H1 (cell line): Measurements from ENCODE around the gene C20orf202. TPM values are rescaled to one million over a fixed set of nuclear protein-coding genes. Genes with fewer than 3 reads are reported as not detected.
A peak's percentile ranks its signal among the peaks of the same experiment; 100 is the strongest.

Experiments
- CTCF ChIA-PET: fragments of 300-600 bp; sonication (Branson Sonifier 250); formaldehyde crosslinking; loops from one replicate; lab custom pipeline; 2021; ENCODE audit not compliant: partially characterized antibody; lab: Charles Lee
- POLR2A ChIA-PET: fragments of 300-600 bp; sonication (Branson Sonifier 250); formaldehyde crosslinking; loops from one replicate; lab custom pipeline; 2021; ENCODE audit warnings: inconsistent platforms; ENCODE audit not compliant: partially characterized antibody; lab: Charles Lee
- DNase-seq, 2 experiments: peaks; one replicate each; pipeline versions ENCODE4 v3.0.0 to v3.0.0-alpha.2; 2010 to 2022; ENCODE audit warnings: low spot score in 2 of 2, low read depth in 1 of 2, mixed read lengths in 1 of 2
- FAIRE-seq: peaks from 2 replicates; lab custom pipeline; 2011; peaks lifted over from hg19 to GRCh38; lab: Jason Lieb, UNC
- H2AFZ ChIP-seq: 2 replicates; pipeline ENCODE4 v1.8.1; 2012; ENCODE audit warnings: low read length, inconsistent platforms
- H2AK5ac ChIP-seq: 2 replicates; pipeline ENCODE4 v1.6.1; 2013; ENCODE audit warnings: low read depth, low read length
- H2BK120ac ChIP-seq: replicated peaks from 2 replicates; pipeline ENCODE3; 2013; ENCODE audit warnings: low read depth, low read length, inconsistent platforms
- H2BK12ac ChIP-seq: 2 replicates; pipeline ENCODE4 v1.6.1; 2013; ENCODE audit warnings: low read depth, low read length
- H2BK15ac ChIP-seq: 2 replicates; pipeline ENCODE4 v1.6.1; 2013; ENCODE audit warnings: low read length
- H2BK20ac ChIP-seq: 2 replicates; pipeline ENCODE4 v1.6.1; 2013; ENCODE audit warnings: low read length
- H2BK5ac ChIP-seq: 2 replicates; pipeline ENCODE4 v1.6.1; 2013; ENCODE audit warnings: low read depth, low read length
- H3K14ac ChIP-seq: 2 replicates; pipeline ENCODE4 v1.6.1; 2013; ENCODE audit warnings: inconsistent platforms; ENCODE audit not compliant: insufficient read length
- H3K18ac ChIP-seq: 2 replicates; pipeline ENCODE4 v1.6.1; 2013; ENCODE audit warnings: low read length; ENCODE audit errors: extremely low read depth
- H3K23ac ChIP-seq: 2 replicates; pipeline ENCODE4 v1.6.1; 2013; ENCODE audit warnings: inconsistent platforms; ENCODE audit not compliant: insufficient read length
- H3K23me2 ChIP-seq: 2 replicates; pipeline ENCODE4 v1.6.1; 2013; ENCODE audit warnings: low read depth, low read length
- H3K27ac ChIP-seq: 2 replicates; pipeline ENCODE4 v1.6.1; 2011; ENCODE audit warnings: low read depth, low read length, inconsistent platforms
- H3K27me3 ChIP-seq, 4 experiments: replicated peaks in 1 of 4; 1 replicate in 1 of 4; 2 replicates in 3 of 4; pipeline versions ENCODE4 v1.6.1 to v1.8.1; 2011 to 2013; ENCODE audit warnings: low read length in 3 of 4, mild to moderate bottlenecking in 3 of 4, inconsistent platforms in 2 of 4, mixed read lengths in 2 of 4, moderate library complexity in 1 of 4; ENCODE audit not compliant: control insufficient read depth in 3 of 4, insufficient read depth in 3 of 4; ENCODE audit errors: extremely low read depth in 1 of 4
- H3K36me3 ChIP-seq, 4 experiments: 2 replicates each; pipeline versions ENCODE4 v1.6.1 to v1.8.1; 2011 to 2013; ENCODE audit warnings: mild to moderate bottlenecking in 4 of 4, low read length in 3 of 4, moderate library complexity in 2 of 4, control low read depth in 1 of 4, inconsistent platforms in 1 of 4; ENCODE audit not compliant: insufficient read depth in 4 of 4, control insufficient read depth in 2 of 4
- H3K4ac ChIP-seq: replicated peaks from 2 replicates; pipeline ENCODE3; 2013; ENCODE audit warnings: low read length, low read depth, mixed read lengths, inconsistent platforms; ENCODE audit not compliant: insufficient read length
- H3K4me1 ChIP-seq, 4 experiments: replicated peaks in 1 of 4; 1 replicate in 1 of 4; 2 replicates in 3 of 4; pipeline versions ENCODE4 v1.6.1 to v1.8.1; 2011 to 2013; ENCODE audit warnings: low read length in 3 of 4, inconsistent platforms in 2 of 4, mixed read lengths in 1 of 4; ENCODE audit not compliant: insufficient read depth in 4 of 4, control insufficient read depth in 3 of 4
- H3K4me2 ChIP-seq, 2 experiments: 2 replicates each; pipeline versions ENCODE4 v1.6.1 to v1.8.1; 2011 to 2013; ENCODE audit warnings: low read depth in 2 of 2, low read length in 2 of 2, control low read depth in 1 of 2, inconsistent platforms in 1 of 2, mild to moderate bottlenecking in 1 of 2; ENCODE audit not compliant: insufficient read depth in 1 of 2
- H3K4me3 ChIP-seq, 4 experiments: fragments of 200-600, 300-600 bp in 1 of 4; sonication (generic), shearing (Covaris generic), sonication (Bioruptor Twin) in 1 of 4; 2 replicates each; pipeline versions ENCODE4 v1.5.1 to v1.8.1; 2011 to 2016; ENCODE audit warnings: low read length in 4 of 4, low read depth in 3 of 4, control low read depth in 2 of 4, inconsistent platforms in 2 of 4, mild to moderate bottlenecking in 2 of 4, mixed read lengths in 1 of 4, moderate library complexity in 1 of 4; ENCODE audit not compliant: insufficient read depth in 2 of 4; ENCODE audit errors: extremely low read depth in 1 of 4
- H3K56ac ChIP-seq: replicated peaks from 2 replicates; pipeline ENCODE3; 2013; ENCODE audit warnings: low read depth, mild to moderate bottlenecking, mixed read lengths, low read length, inconsistent platforms; ENCODE audit not compliant: insufficient read length
- H3K79me1 ChIP-seq: 2 replicates; pipeline ENCODE4 v1.6.1; 2013; ENCODE audit warnings: low read depth, low read length, control low read depth
- H3K79me2 ChIP-seq, 2 experiments: 2 replicates each; pipeline versions ENCODE4 v1.6.1 to v1.8.1; 2012 to 2013; ENCODE audit warnings: low read length in 2 of 2, mild to moderate bottlenecking in 2 of 2, inconsistent platforms in 1 of 2; ENCODE audit not compliant: insufficient read depth in 2 of 2, control insufficient read depth in 1 of 2
- H3K9ac ChIP-seq, 4 experiments: replicated peaks in 1 of 4; 1 replicate in 1 of 4; 2 replicates in 3 of 4; pipeline versions ENCODE4 v1.6.1 to v1.8.1; 2011 to 2013; ENCODE audit warnings: low read depth in 3 of 4, low read length in 3 of 4, control low read depth in 2 of 4, mild to moderate bottlenecking in 2 of 4, moderate library complexity in 2 of 4, inconsistent platforms in 1 of 4; ENCODE audit errors: extremely low read depth in 1 of 4
- H3K9me3 ChIP-seq, 2 experiments: 2 replicates each; pipeline versions ENCODE4 v1.6.1 to v1.8.1; 2012 to 2013; ENCODE audit warnings: mild to moderate bottlenecking in 2 of 2, moderate library complexity in 2 of 2, control low read depth in 1 of 2, inconsistent platforms in 1 of 2, low read depth in 1 of 2, low read length in 1 of 2, mixed read lengths in 1 of 2; ENCODE audit not compliant: insufficient read depth in 2 of 2
- H4K20me1 ChIP-seq, 2 experiments: replicated peaks in 1 of 2; 2 replicates each; pipeline versions ENCODE3 to v1.8.1; 2011 to 2013; ENCODE audit warnings: inconsistent platforms in 2 of 2, low read length in 2 of 2, mild to moderate bottlenecking in 1 of 2; ENCODE audit not compliant: insufficient read depth in 2 of 2, control insufficient read depth in 1 of 2
- H4K5ac ChIP-seq: 2 replicates; pipeline ENCODE4 v1.6.1; 2013; ENCODE audit warnings: low read length, low read depth, mixed read lengths, inconsistent platforms; ENCODE audit not compliant: insufficient read length
- H4K8ac ChIP-seq: 2 replicates; pipeline ENCODE4 v1.8.0; 2013; ENCODE audit warnings: mild to moderate bottlenecking, moderate library complexity, low read length, inconsistent platforms; ENCODE audit not compliant: insufficient read depth; ENCODE audit errors: extremely low read depth
- H4K91ac ChIP-seq: replicated peaks from 2 replicates; pipeline ENCODE3; 2013; ENCODE audit warnings: low read length, mixed read lengths, inconsistent platforms; ENCODE audit not compliant: insufficient read length
- BCL11A ChIP-seq, 2 experiments: IDR thresholded peaks; one replicate each; pipeline ENCODE4 v1.6.1; 2011; ENCODE audit warnings: low read depth in 2 of 2, low read length in 2 of 2, mild to moderate bottlenecking in 2 of 2
- CHD2 ChIP-seq: IDR thresholded peaks from 2 replicates; pipeline ENCODE4 v1.6.1; 2012; ENCODE audit warnings: low read length, improper control_type of control experiment
- CREB1 ChIP-seq: IDR thresholded peaks from 2 replicates; pipeline ENCODE4 v1.6.1; 2012; ENCODE audit warnings: inconsistent platforms
- CTBP2 ChIP-seq: IDR thresholded peaks from 2 replicates; pipeline ENCODE4 v1.7.0; 2011; ENCODE audit warnings: borderline replicate concordance, mild to moderate bottlenecking, moderate library complexity, mixed read lengths, low read length; ENCODE audit not compliant: insufficient read depth, insufficient read length
- HDAC2 ChIP-seq, 2 experiments: fragments of 300-600 bp in 1 of 2; sonication (generic) in 1 of 2; IDR thresholded peaks; 2 replicates each; pipeline ENCODE4 v1.6.1; 2011 to 2012; ENCODE audit warnings: low read depth in 2 of 2, low read length in 2 of 2, mild to moderate bottlenecking in 2 of 2, moderate library complexity in 2 of 2, borderline replicate concordance in 1 of 2, inconsistent platforms in 1 of 2
- JUND ChIP-seq: IDR thresholded peaks from 2 replicates; pipeline ENCODE4 v1.6.1; 2011; ENCODE audit warnings: mild to moderate bottlenecking, improper control_type of control experiment, low read length
- KDM4A ChIP-seq: IDR thresholded peaks from one replicate; pipeline ENCODE4 v1.7.1; 2012; ENCODE audit warnings: low read depth, mild to moderate bottlenecking, moderate library complexity, low read length, inconsistent platforms; ENCODE audit not compliant: severe bottlenecking
- NANOG ChIP-seq: IDR thresholded peaks from 2 replicates; pipeline ENCODE4 v1.6.1; 2011; ENCODE audit warnings: low read length, low read depth, mild to moderate bottlenecking, inconsistent platforms; ENCODE audit not compliant: insufficient read depth, poor library complexity, severe bottlenecking
- POLR2A ChIP-seq, 2 experiments: IDR thresholded peaks; 1 replicate in 1 of 2; 2 replicates in 1 of 2; pipeline ENCODE4 v1.6.1; 2011; ENCODE audit warnings: low read depth in 2 of 2, low read length in 2 of 2, mild to moderate bottlenecking in 2 of 2; ENCODE audit errors: control extremely low read depth in 1 of 2
- POLR2AphosphoS5 ChIP-seq: IDR thresholded peaks from 2 replicates; pipeline ENCODE4 v1.6.1; 2011; ENCODE audit warnings: low read depth, low read length
- POU5F1 ChIP-seq: IDR thresholded peaks from 2 replicates; pipeline ENCODE4 v1.6.1; 2011; ENCODE audit warnings: low read depth, mild to moderate bottlenecking, low read length, moderate library complexity
- SIN3A ChIP-seq, 2 experiments: IDR thresholded peaks in 1 of 2; conservative IDR thresholded peaks in 1 of 2; 2 replicates each; pipeline ENCODE4 v1.6.1; 2011 to 2012; ENCODE audit warnings: low read length in 2 of 2, improper control_type of control experiment in 1 of 2, low read depth in 1 of 2, mild to moderate bottlenecking in 1 of 2
- WGBS, 2 experiments: shearing (Covaris generic) in 1 of 2; methylation state at CpG; one replicate each; pipeline versions ENCODE4 v1.1.6 to v1.1.7; 2013 to 2015; ENCODE audit warnings: low lambda C conversion rate in 2 of 2, mixed read lengths in 2 of 2, inconsistent platforms in 1 of 2, low coverage in 1 of 2, missing lambda C conversion rate in 1 of 2; ENCODE audit not compliant: insufficient replicate concordance in 2 of 2, insufficient coverage in 1 of 2, insufficient read length in 1 of 2; ENCODE audit errors: extremely low coverage in 1 of 2, missing lambda C conversion rate in 1 of 2; 5-methylcytosine and 5-hydroxymethylcytosine counted together
- polyA plus RNA-seq, 7 experiments: library from polyadenylated mRNA; depleted of rRNA in 3 of 7; stranded (reverse) in 5 of 7; unstranded in 2 of 7; fragments of >200 nt in 5 of 7; fragments of 200-250 nt in 2 of 7; gene quantifications; 1 replicate in 5 of 7; 2 replicates in 1 of 7; 4 replicates in 1 of 7; pipeline versions ENCODE4 v1.2.1 to v1.2.3, GENCODE V29; 2011 to 2013; ENCODE audit warnings: missing spikeins in 2 of 7, mixed read lengths in 2 of 7
- total RNA-seq: library from RNA; stranded (reverse); fragmentation: NEBNext Ultra II Directional; extraction: Animal tissue kit (Norgen Biotek cat#: 25700); gene quantifications from 2 replicates; pipeline ENCODE4 v1.2.1, GENCODE V29; 2021

The C20orf202 gene
- total and polyA plus RNA-seq, 2 of the 8 experiments (the other 6 are each of a cell fraction or from before 2014, with no cell fraction given), result 0.12 TPM; not detected in 1

- peaks cover 0 to 5% of the 10 kb centered on the region in 2 experiments for H4K20me1 ChIP-seq
- H4K8ac ChIP-seq, result no peak overlapping the region
- no peak overlapping the region for H3K23ac ChIP-seq
- no peaks in the 10 kb centered on the region for H3K9me3 ChIP-seq
- no peak overlapping the region for H3K56ac ChIP-seq
- no peak overlapping the region for H3K14ac ChIP-seq
- 0 out of 2 replicates have a peak, but pooled peaks cover 2% of the 10 kb centered on the region for H3K79me1 ChIP-seq
- H4K91ac ChIP-seq, result peak overlapping the region; percentile 30
- H3K79me2 ChIP-seq, result no peaks in the 10 kb centered on the region
- ChIA-PET POLR2A (interaction anchor here (1.0 kb wide), 1 partner anchor 13 kb away, joined by 3 read pairs; no protein-coding TSS in a partner anchor), CTCF (interaction anchor here (1.0 to 5.0 kb wide), 11 partner anchors 10 to 272 kb away, joined by 3 to 34 read pairs (median 4); no protein-coding TSS in a partner anchor)
- DNase-seq (no peak), FAIRE-seq (no peak)
- H3K4me3 ChIP-seq, result no peak overlapping the region
- H3K27ac ChIP-seq, result no peak overlapping the region
- peaks cover 11% of the 10 kb centered on the region; the same call in 1 of the 2 replicates for H3K23me2 ChIP-seq
- peak overlapping the region; percentile 34; the same call in 1 of the 2 replicates for H3K18ac ChIP-seq
- no peak overlapping the region for H2BK20ac ChIP-seq
- no peak overlapping the region for H3K9ac ChIP-seq
- no peaks in the 10 kb centered on the region; a peak in 1 of 8 replicates for H3K36me3 ChIP-seq
- H2BK15ac ChIP-seq, result peak overlapping the region; percentile 36
- H3K4me1 ChIP-seq, result peaks cover 0 to 14% (median 8%) of the 10 kb centered on the region in 4 experiments; a peak in 5 of 7 replicates
- H3K4ac ChIP-seq, result no peak overlapping the region
- peak overlapping the region; percentile 91 for H2BK12ac ChIP-seq
- H3K4me2 ChIP-seq, result peak overlapping the region; percentile 15 to 63; a peak in 2 of 4 replicates
- H2BK5ac ChIP-seq, result peak overlapping the region; percentile 37; the same call in 1 of the 2 replicates
- no peak overlapping the region for H2AFZ ChIP-seq
- 74% methylated on average over 13 of the region's 13 CpGs; no CpG with 5 or more reads in 1 of the 2 experiments for WGBS, 2 experiments
- peak overlapping the region; percentile 87; the same call in 1 of the 2 replicates for H2AK5ac ChIP-seq
- peak overlapping the region; percentile 16 for H2BK120ac ChIP-seq
- peaks cover 8 to 35% (median 26%) of the 10 kb centered on the region in 4 experiments for H3K27me3 ChIP-seq
- H4K5ac ChIP-seq, result no peak overlapping the region
- no peak for TF ChIP-seq BCL11A (IDR thresholded peaks at IDR 0.05; ENCODE audit: low read depth in 2 of 2, low read length in 2 of 2)
- no peak for TF ChIP-seq HDAC2 (IDR thresholded peaks at IDR 0.05; ENCODE audit: borderline replicate concordance in 1 of 2, low read depth in 2 of 2, low read length in 2 of 2)
- TF ChIP-seq POLR2A (IDR thresholded peaks at IDR 0.05; ENCODE audit: control extremely low read depth in 1 of 2, low read depth in 2 of 2, low read length in 2 of 2), result no peak
- no peak for TF ChIP-seq SIN3A (conservative IDR thresholded peaks at IDR 0.05 in 1 of 2, IDR thresholded peaks at IDR 0.05 in 1 of 2; ENCODE audit: low read depth in 1 of 2, low read length in 2 of 2)
- TF ChIP-seq POU5F1, result no peak
- TF ChIP-seq KDM4A, result no peak
- no peak for TF ChIP-seq CTBP2
- TF ChIP-seq POLR2AphosphoS5, result no peak
- no peak for TF ChIP-seq JUND
- no peak for TF ChIP-seq NANOG
- no peak for TF ChIP-seq CHD2
- no peak for TF ChIP-seq CREB1
Observed at GRCh38 chr20:1186367-1186991, 16.8 kb upstream of the C20orf202 start.
